Activated CD4-positive, alpha-beta T cell treated with anti-CD3 and anti-CD28 coated beads, Interleukin-2, amount 50 U/mL, for 16 hours (primary cell): Measurements from ENCODE around the gene TTC28.

ENCODE experiments used
- DNase-seq: peaks from one replicate; pipeline ENCODE4 v3.0.0-alpha.2; 2020

The TTC28 gene

DNA sequence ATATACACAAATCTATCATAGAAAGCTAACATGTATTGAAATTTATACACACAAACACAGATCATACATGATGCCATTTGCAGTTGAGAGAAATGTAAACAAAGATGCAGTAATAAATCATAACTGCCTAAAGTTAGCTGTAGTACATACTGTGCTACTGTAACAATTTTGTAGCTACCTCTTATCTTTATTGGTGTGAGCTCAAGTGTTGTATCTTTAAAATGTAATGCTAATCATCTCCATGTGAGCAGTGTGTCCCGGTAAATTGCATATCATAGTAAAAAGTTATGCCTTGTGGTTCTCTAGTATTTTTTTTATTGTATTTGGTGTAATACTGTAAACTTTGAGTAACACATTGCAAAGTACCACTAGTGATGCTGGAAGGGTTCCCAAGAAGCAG, 743.7 kb downstream of the TTC28 start:
- no peak for DNase-seq

DNA sequence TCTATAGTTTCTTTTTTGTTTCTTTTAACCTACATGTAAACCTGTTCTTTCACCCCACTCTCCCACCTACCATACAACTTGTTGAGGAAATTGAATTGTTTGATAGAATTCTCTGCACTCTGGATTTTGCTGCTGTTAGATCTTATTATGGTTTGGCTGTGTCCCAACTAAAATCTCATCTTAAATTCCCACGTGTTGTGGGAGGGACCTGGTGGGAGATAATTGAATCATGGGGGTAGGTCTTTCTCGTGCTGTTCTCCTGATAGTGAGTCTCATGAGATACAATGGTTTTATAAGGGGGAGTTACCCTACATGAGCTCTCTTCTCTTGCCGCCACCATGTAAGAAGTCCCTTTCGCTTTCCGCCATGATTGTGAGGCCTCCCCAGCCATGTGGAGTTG, 745.6 kb downstream of the TTC28 start:
- no peak for DNase-seq

- no peak for DNase-seq
These were observed 746.3 kb downstream of the TTC28 start for GRCh38 chr22:27933186-27933983.

- DNase-seq = no peak
These were observed 749.1 kb downstream of the TTC28 start for GRCh38 chr22:27930331-27931060.
